GM06990 (cell line): ENCODE results near the gene APOH.

Experiments
- DNase-seq: peaks from one replicate; pipeline ENCODE4 v3.0.0-alpha.2; 2011; ENCODE audit not compliant: insufficient read length; ENCODE audit errors: extremely low read depth
- H3K27me3 ChIP-seq: replicated peaks from 2 replicates; pipeline ENCODE4 v1.6.0; 2011; ENCODE audit warnings: low read length; ENCODE audit not compliant: control insufficient read depth, insufficient read depth
- H3K36me3 ChIP-seq: 2 replicates; pipeline ENCODE4 v1.5.1; 2011; ENCODE audit warnings: low read length; ENCODE audit not compliant: control insufficient read depth, insufficient read depth
- H3K4me3 ChIP-seq: replicated peaks from 2 replicates; pipeline ENCODE4 v1.5.1; 2011; ENCODE audit warnings: low read depth, mild to moderate bottlenecking, control low read depth, low read length
- CTCF ChIP-seq: IDR thresholded peaks from 2 replicates; pipeline ENCODE4 v1.5.1; 2011; ENCODE audit warnings: low read length, control low read depth, mild to moderate bottlenecking, inconsistent platforms; ENCODE audit not compliant: insufficient read depth, poor library complexity, severe bottlenecking

Gene APOH

GRCh38 chr17:66187718-66188117 is 41.5 kb downstream of the APOH start:
- H3K27me3 ChIP-seq = no peaks in the 10 kb centered on the region
- DNase-seq = no peak
- TF ChIP-seq CTCF = no peak
- no peak overlapping the region for H3K4me3 ChIP-seq
- no peaks in the 10 kb centered on the region for H3K36me3 ChIP-seq

DNA sequence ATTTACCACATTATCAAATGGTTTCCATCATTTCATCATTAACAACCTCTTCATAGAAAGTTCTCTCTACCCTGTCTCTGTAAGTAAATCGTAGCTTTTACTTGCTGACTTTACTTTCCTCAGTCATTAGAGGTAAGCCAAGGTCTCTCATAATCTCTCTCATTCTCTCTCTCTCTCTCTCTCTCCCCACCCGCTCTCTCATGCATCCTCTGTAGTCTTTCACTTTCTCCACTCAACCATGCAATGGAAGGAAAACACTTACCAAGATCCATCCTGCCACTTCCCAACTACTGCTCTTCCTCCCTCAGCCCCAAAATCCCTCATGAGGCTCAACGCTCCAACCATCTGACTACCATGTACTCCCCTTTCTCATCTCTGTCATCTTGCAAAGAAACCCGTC is 43.4 kb downstream of the APOH start:
- no peak for TF ChIP-seq CTCF
- no peaks in the 10 kb centered on the region for H3K36me3 ChIP-seq
- H3K27me3 ChIP-seq = no peaks in the 10 kb centered on the region
- DNase-seq = no peak
- H3K4me3 ChIP-seq = no peak overlapping the region

DNA sequence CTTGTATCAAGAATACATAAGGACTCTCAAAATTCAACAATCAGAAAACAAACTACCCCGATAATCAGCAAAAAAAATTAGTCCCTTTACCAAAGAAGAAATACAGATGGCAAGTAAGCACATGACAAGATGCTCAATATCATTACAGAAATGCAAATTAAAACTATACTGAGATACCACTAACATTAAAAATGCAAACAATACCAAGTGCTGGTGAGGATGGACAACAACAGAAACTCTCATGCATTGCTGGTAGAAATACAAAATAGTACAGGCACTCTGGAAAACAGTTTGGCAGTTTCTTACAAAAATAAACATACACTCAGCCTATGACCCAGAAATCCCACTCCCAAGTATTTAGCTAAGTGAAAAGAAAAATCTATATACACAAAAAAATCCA is 44.8 kb downstream of the APOH start:
- no peak for DNase-seq
- Histone ChIP-seq H3K27me3 (no peaks in the 10 kb centered on the region), H3K4me3 (no peak overlapping the region), H3K36me3 (no peaks in the 10 kb centered on the region)
- no peak for TF ChIP-seq CTCF

GRCh38 chr17:66183529-66183928 is 45.7 kb downstream of the APOH start:
- H3K36me3 ChIP-seq = no peaks in the 10 kb centered on the region
- H3K4me3 ChIP-seq = no peak overlapping the region
- no peak for DNase-seq
- TF ChIP-seq CTCF = no peak
- H3K27me3 ChIP-seq = no peaks in the 10 kb centered on the region

DNA sequence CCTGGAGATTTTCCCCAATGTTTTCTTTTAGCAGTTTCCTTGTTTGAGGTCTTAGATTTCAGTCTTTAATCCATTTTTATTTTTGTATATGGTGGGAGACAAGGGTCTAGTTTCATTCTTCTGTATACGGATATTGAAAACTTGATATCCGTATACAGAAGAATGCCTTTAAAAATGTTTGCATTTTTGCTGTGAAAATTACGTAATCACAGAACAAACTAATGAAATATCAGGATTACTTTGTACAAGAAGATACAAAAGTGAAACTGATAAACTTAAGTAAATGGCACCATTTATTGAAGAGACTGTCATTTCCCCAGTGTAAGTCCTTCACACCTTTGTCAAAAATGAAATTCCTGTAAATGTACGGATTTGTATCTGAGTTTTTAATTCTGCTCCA is 50.6 kb downstream of the APOH start:
- H3K36me3 ChIP-seq = no peaks in the 10 kb centered on the region
- no peak for TF ChIP-seq CTCF
- no peak overlapping the region for H3K4me3 ChIP-seq
- no peaks in the 10 kb centered on the region for H3K27me3 ChIP-seq
- no peak for DNase-seq

GRCh38 chr17:66177048-66177447 is 52.2 kb downstream of the APOH start:
- DNase-seq = no peak
- no peak for TF ChIP-seq CTCF
- no peaks in the 10 kb centered on the region for H3K27me3 ChIP-seq
- no peaks in the 10 kb centered on the region for H3K36me3 ChIP-seq
- H3K4me3 ChIP-seq = no peak overlapping the region
